HCT116 (cell line): ENCODE data around the gene PHACTR1.

Experiments used
- EGR1 ChIP-seq: IDR thresholded peaks from 2 replicates; pipeline ENCODE4 v1.6.1; 2012; ENCODE audit warnings: low read depth
- POLR2A ChIP-seq: IDR thresholded peaks from 2 replicates; pipeline ENCODE4 v1.7.0; 2011; ENCODE audit warnings: borderline replicate concordance; ENCODE audit not compliant: insufficient read depth, insufficient read length; ENCODE audit errors: extremely low read depth
- POLR2AphosphoS5 ChIP-seq: IDR thresholded peaks from 2 replicates; pipeline ENCODE4 v1.6.1; 2011; ENCODE audit warnings: mild to moderate bottlenecking, low read depth, low read length, moderate library complexity
- REST ChIP-seq: IDR thresholded peaks from 2 replicates; pipeline ENCODE4 v1.6.1; 2012; ENCODE audit warnings: low read depth
- SIN3A ChIP-seq: IDR thresholded peaks from 2 replicates; pipeline ENCODE4 v1.6.1; 2012; ENCODE audit warnings: low read depth
- TF ChIP-seq, protein P1 (sequence below), 3 experiments: fragments of 200-600 bp in 1 of 3; sonication (generic) in 1 of 3; IDR thresholded peaks in 2 of 3; conservative IDR thresholded peaks in 1 of 3; 2 replicates each; pipeline ENCODE4 v1.5.1; 2012 to 2017; ENCODE audit warnings: low read depth in 2 of 3, low read length in 2 of 3, antibody characterized with exemption in 1 of 3, borderline replicate concordance in 1 of 3, control low read depth in 1 of 3, mild to moderate bottlenecking in 1 of 3, mixed read lengths in 1 of 3, mixed run types in 1 of 3, moderate library complexity in 1 of 3; ENCODE audit not compliant: insufficient read depth in 1 of 3
- TF ChIP-seq, protein P2 (sequence below): IDR thresholded peaks from 2 replicates; pipeline ENCODE4 v1.6.1; 2012

- no peak for TF ChIP-seq POLR2A
- TF ChIP-seq, protein P1, sequence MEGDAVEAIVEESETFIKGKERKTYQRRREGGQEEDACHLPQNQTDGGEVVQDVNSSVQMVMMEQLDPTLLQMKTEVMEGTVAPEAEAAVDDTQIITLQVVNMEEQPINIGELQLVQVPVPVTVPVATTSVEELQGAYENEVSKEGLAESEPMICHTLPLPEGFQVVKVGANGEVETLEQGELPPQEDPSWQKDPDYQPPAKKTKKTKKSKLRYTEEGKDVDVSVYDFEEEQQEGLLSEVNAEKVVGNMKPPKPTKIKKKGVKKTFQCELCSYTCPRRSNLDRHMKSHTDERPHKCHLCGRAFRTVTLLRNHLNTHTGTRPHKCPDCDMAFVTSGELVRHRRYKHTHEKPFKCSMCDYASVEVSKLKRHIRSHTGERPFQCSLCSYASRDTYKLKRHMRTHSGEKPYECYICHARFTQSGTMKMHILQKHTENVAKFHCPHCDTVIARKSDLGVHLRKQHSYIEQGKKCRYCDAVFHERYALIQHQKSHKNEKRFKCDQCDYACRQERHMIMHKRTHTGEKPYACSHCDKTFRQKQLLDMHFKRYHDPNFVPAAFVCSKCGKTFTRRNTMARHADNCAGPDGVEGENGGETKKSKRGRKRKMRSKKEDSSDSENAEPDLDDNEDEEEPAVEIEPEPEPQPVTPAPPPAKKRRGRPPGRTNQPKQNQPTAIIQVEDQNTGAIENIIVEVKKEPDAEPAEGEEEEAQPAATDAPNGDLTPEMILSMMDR (IDR thresholded peaks at IDR 0.05 in 2 of 3, conservative IDR thresholded peaks at IDR 0.05 in 1 of 3; ENCODE audit: borderline replicate concordance in 1 of 3, insufficient read depth in 1 of 3, low read depth in 2 of 3, low read length in 2 of 3), result no peak
- TF ChIP-seq REST, result no peak
- TF ChIP-seq EGR1, result no peak
- no peak for TF ChIP-seq POLR2AphosphoS5
- TF ChIP-seq, protein P2, sequence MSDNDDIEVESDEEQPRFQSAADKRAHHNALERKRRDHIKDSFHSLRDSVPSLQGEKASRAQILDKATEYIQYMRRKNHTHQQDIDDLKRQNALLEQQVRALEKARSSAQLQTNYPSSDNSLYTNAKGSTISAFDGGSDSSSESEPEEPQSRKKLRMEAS, result no peak
- no peak for TF ChIP-seq SIN3A
These were observed 430.8 kb downstream of the PHACTR1 start for GRCh38 chr6:13147376-13147775.
